HEK293 (cell line): Measurements from ENCODE around the gene TMOD4.

Experiments used
- CTCF ChIP-seq: fragments of 450-650 bp; formaldehyde crosslinking; IDR thresholded peaks from 2 replicates; pipeline ENCODE4 v1.5.1; 2016; ENCODE audit warnings: missing biosample characterization, missing genetic modification characterization
- MYNN ChIP-seq: fragments of 450-650 bp; formaldehyde crosslinking; IDR thresholded peaks from 2 replicates; pipeline ENCODE4 v1.5.1; 2016; ENCODE audit warnings: missing biosample characterization, missing genetic modification characterization, borderline replicate concordance
- ZNF202 ChIP-seq: fragments of 450-650 bp; formaldehyde crosslinking; IDR thresholded peaks from 2 replicates; pipeline ENCODE4 v1.5.1; 2016; ENCODE audit warnings: missing biosample characterization, missing genetic modification characterization, borderline replicate concordance
- ZNF24 ChIP-seq: fragments of 450-650 bp; formaldehyde crosslinking; IDR thresholded peaks from 2 replicates; pipeline ENCODE4 v1.5.1; 2016; ENCODE audit warnings: missing biosample characterization, missing genetic modification characterization
- ZNF423 ChIP-seq: fragments of 450-650 bp; formaldehyde crosslinking; IDR thresholded peaks from 2 replicates; pipeline ENCODE4 v1.5.1; 2016; ENCODE audit warnings: missing biosample characterization, missing genetic modification characterization
- ZNF639 ChIP-seq: fragments of 450-650 bp; formaldehyde crosslinking; IDR thresholded peaks from 2 replicates; pipeline ENCODE4 v1.5.1; 2016; ENCODE audit warnings: missing biosample characterization, missing genetic modification characterization

GRCh38 chr1:151128800-151129199 lies 47.0 kb downstream of the TMOD4 start:
- TF ChIP-seq ZNF639 (tag by site-specific recombination) (no peak), MYNN (tag by site-specific recombination) (no peak), ZNF423 (no peak), CTCF (tag by site-specific recombination) (no peak), ZNF24 (no peak), ZNF202 (tag by site-specific recombination) (no peak)
